DMS53 treated with DMSO at 0.1 percent for 48 hours (cell line): ENCODE measurements around the gene ZNF468.
"Not testable (repeated sequence)": the region's sequence is repeated elsewhere in the genome, so short reads cannot be mapped to it uniquely, and the experiment has no call there.

Experiments
- DNase-seq: peaks from one replicate; lab custom pipeline; 2025; ENCODE audit not compliant: unreplicated experiment; lab: John Stamatoyannopoulos, UW

ZNF468 gene

GRCh38 chr19:52857378-52858191 lies at the start of gene ZNF468:
TSS of gene ZNF468 (minus strand) at chr19:52857619. CDS start at chr19:52854272, 3,347 bp downstream.
- DNase-seq, result peak; percentile 67

- DNase-seq, result not testable (repeated sequence)
These were observed 46.8 kb upstream of the ZNF468 start for GRCh38 chr19:52904052-52904780.

- peak; percentile 13 for DNase-seq
These were observed 44.4 kb upstream of the ZNF468 start for GRCh38 chr19:52901842-52902241.

DNA sequence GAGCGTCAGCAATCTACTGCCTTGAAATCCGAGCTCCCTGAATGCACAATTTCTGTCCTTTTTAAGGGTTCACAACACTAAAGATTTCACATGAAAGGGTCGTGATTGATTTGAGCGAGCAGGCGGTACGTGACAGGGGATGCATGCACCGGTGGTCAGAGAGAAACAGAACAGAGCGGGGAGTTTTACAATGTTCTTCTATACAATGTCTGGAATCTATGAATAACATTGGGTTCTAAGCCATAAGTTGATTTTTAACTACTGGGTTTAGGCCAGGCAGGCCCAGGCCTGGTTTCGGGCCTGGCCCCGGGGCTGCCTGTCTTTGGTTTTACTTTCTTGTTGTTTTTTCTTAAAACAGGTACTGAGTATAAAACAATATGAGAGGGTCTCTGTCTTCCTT lies 41.2 kb upstream of the ZNF468 start:
- not testable (repeated sequence) for DNase-seq

DNA sequence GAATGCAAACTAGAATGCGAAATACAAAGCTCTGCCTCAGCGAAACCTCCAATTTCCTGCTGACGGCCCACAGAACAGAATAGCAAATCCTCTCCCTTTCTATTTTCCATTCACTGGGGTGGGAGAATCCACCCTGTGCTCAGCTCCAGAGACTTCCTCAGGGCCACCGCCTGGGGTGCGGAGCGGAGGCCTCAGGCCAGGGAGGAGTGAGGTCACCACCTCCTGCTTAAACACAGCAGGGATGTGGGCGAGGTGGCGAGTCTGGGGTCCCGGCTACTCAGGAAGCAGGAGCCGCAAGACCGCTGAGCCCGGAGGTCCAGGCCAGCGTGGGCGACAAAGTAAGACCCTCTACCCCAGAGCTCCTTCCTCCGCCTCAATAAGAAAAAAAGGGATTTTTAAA lies 40.7 kb upstream of the ZNF468 start:
- no peak for DNase-seq

DNA sequence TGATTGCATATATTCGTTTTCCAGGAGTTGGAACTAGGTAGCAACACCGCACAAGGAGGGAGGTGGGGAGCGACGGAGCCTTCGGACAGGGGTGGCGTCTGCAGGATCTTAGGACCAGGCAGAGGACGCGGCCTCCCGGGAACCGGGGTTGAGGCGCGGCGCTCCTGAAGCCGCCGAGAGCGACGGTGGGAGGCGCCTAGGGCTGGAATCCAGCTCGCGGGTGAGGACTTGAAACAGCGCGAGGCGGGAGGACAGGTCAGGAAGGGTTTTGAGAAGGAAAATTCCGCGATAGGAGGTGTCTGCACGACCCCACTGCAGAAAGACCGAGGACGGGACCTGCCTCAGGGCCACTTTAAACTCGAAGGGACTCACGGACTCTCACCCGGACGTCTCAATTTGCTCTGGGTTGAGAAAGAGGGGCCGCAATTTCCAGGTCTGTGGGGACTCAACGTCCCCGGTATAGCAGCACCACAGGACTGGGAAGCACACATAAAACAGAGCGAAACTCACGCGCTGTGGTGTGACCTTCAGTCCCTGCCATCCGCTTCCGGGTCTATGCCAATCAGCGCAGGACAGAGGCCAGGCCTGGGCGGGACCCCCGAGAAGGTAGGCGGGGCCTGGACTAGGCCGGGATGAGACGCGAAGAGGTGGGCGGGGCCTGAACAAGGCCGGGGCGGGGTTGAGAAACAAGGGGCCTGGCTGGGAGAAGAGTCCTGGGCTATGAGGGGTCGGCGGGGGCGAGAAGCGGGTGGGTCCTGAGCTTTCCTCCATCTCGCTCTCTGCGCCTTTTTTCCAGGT lies 39.9 kb upstream of the ZNF468 start, which contains the start of gene ZNF320:
Gene ZNF320, minus strand, starts transcription at position 498 of the 798 bp plus-strand sequence. CDS start 7,380 bp downstream, outside the sequence.
- peak; percentile 89 for DNase-seq

DNA sequence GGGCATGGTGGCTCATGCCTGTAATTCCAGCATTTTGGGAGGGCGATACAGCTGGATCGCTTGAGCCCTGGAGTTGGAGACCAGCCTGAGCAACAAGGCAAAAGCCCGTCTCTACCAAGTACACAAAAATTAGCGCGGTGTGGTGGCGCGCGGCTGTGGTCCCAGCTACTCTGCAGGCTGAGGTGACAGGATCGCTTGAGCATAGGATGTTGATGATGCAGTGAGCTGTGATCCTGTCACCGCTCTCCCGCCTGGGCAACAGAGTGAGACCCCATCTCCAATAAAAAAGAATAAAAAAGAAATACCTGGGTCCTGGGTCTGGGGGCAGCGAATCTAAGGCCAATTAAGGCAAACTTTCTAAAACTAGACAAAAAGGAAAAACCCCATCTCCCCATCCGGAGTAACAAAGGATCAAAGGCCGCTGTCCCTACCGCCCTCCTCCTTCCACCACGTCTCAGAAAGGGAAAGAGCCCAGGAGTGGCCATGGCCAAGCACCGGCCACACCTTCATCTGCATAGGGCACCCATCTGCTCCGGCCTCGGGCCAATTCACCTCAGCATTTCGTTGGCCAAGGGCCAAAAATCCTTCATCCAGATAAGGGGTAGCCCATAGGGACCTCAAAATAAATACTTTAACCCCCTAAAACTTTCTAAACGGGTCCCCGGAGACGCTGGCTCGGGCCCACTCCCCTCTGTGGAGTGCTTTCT lies 39.2 kb upstream of the ZNF468 start:
- peak; percentile 13 for DNase-seq

DNA sequence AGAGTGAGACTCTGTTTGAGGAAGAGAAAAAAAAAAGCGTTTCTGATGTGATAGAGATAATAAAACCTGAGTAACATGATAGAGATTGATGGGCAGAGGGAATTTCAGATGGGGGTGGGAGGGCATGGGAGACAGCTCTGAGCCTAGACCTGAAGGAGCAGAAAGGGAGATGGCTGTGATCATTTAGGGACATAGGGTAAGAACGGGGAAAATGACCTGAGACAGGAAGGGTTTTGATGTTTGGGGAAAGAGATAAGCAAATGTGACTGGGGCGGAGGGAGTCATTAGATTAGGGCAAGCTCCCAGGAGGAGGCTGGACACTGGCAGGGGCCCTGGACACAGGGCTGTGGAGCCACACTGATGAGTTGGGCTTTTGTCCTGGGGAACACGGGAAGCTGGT lies 33.9 kb upstream of the ZNF468 start:
- no peak for DNase-seq

- no peak for DNase-seq
These were observed 32.5 kb upstream of the ZNF468 start for GRCh38 chr19:52889931-52890330.

- no peak for DNase-seq
These were observed 31.7 kb upstream of the ZNF468 start for GRCh38 chr19:52889076-52889475.

DNA sequence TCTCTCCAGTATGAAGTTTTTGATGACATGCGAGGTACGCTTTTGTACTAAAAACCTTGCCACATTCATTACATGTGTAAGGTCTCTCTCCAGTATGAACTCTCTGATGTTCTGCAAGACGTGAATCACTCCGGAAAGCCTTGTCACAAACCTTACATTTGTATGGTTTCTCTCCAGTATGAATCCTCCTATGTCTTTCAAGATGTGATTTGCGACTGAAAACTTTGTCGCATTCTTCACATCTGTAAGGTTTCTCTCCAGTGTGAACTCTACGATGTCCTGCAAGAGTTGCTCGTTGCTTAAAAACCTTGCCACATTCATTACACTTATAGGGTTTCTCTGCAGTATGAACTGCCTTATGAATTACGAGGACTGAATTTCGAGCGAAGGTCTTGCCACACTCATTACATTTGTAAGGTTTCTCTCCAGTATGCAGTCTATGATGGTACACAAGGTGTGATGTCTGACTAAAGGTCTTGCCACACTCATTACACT lies 23.5 kb upstream of the ZNF468 start:
- DNase-seq, result no peak

- DNase-seq, result not testable (repeated sequence)
These were observed 15.6 kb upstream of the ZNF468 start for GRCh38 chr19:52872996-52873395.

GRCh38 chr19:52871466-52871865 lies 14.0 kb upstream of the ZNF468 start:
- DNase-seq, result no peak

- DNase-seq, result not testable (repeated sequence)
These were observed 10.6 kb upstream of the ZNF468 start for GRCh38 chr19:52868031-52868430.

- not testable (repeated sequence) for DNase-seq
These were observed 660 bp downstream of the ZNF468 start for GRCh38 chr19:52856540-52857377.

GRCh38 chr19:52847352-52847751 lies 10.1 kb downstream of the ZNF468 start:
- not testable (repeated sequence) for DNase-seq

DNA sequence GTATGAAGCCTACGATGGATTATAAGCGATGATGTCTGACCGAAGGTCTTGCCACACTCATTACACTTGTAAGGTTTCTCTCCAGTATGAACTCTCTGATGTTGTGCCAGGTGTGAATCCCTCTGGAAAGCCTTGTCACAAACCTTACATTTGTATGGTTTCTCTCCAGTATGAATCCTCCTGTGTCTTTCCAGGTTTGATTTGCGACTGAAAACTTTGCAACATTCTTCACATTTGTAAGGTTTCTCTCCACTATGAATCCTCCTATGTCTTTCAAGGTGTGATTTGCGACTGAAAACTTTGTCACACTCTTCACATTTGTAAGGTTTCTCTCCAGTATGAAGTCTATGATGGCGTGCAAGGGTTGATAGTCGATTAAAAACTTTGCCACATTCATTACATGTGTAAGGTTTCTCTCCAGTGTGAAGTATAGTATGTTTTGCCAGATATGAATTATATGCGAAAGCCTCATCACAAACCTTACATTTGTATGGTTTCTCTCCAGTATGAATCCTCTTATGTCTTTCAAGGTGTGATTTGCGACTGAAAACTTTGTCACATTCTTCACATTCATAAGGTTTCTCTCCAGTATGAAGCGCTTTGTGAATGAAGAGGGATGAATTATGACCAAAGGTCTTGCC lies 16.5 kb downstream of the ZNF468 start:
- DNase-seq, result not testable (repeated sequence)

DNA sequence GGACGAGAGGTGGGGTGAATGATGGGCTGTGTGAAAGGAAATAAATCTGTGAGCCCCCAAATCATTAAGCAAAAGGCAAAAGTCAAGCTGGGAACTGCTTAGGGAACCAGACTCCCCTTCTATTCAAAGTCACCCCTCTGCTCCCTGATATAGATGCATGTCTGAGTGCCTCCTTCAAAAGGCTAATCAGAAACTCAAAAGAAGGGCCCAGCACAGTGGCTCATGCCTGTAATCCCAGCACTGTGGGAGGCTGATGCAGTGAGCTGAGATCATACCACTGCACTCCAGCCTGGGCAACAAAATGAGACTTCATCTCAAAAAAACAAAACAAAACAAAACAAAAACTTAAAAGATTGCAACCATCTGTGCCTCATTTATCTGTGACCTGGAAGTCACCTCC lies 23.1 kb downstream of the ZNF468 start:
- DNase-seq, result not testable (repeated sequence)

- not testable (repeated sequence) for DNase-seq
These were observed 23.9 kb downstream of the ZNF468 start for GRCh38 chr19:52833541-52833940.
